T-helper 2 cell (primary cell): ENCODE measurements around the gene MPPED1.

Source experiments
- DNase-seq, 5 experiments: peaks; one replicate each; pipeline versions ENCODE4 v3.0.0 to v3.0.0-alpha.2; 2012 to 2022

The MPPED1 gene

DNA sequence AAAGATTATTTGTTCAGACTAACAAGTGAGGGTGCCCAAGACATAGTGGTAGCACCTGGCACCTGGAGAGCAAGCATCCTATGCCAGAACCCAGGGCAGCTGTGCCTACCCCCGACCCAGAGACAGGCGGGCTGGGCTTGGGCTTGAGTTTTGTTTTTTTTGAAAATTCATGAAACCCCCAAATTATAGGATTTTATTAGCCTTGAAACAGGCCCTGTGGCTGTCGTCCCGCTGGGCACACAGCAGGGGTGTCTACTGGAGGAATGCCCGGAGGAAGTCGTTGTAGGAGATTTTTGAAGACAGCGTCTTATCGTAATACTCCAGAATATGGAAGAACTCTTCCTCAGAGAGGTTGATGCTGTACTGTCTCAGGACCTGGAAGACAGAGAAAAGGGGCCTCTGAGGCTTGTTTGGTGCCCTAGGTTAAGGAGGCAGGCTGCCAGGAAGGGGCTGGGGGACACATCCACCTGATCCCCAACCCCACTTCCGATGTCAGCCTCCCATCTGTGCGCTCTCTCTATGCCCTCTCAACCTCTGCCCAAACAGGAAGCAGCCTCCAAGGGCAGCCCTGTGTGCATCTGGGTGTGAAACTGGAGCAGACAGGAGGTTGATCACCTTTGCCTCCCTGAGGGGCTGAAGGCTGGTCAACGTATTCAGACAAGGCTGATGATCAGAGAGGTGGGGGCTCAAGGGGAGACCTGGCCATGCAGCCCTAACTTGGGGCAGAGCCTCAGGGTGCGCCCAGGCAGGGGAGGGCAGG lies 117.0 kb downstream of the MPPED1 start:
- no peak for DNase-seq

GRCh38 chr22:43529461-43529860 lies 117.6 kb downstream of the MPPED1 start:
- DNase-seq: no peak

GRCh38 chr22:43529934-43530333 lies 118.1 kb downstream of the MPPED1 start:
- DNase-seq: no peak

- DNase-seq: no peak
Measured at GRCh38 chr22:43530349-43531201, 118.8 kb downstream of the MPPED1 start.

GRCh38 chr22:43531651-43532050 lies 119.8 kb downstream of the MPPED1 start:
- no peak for DNase-seq

DNA sequence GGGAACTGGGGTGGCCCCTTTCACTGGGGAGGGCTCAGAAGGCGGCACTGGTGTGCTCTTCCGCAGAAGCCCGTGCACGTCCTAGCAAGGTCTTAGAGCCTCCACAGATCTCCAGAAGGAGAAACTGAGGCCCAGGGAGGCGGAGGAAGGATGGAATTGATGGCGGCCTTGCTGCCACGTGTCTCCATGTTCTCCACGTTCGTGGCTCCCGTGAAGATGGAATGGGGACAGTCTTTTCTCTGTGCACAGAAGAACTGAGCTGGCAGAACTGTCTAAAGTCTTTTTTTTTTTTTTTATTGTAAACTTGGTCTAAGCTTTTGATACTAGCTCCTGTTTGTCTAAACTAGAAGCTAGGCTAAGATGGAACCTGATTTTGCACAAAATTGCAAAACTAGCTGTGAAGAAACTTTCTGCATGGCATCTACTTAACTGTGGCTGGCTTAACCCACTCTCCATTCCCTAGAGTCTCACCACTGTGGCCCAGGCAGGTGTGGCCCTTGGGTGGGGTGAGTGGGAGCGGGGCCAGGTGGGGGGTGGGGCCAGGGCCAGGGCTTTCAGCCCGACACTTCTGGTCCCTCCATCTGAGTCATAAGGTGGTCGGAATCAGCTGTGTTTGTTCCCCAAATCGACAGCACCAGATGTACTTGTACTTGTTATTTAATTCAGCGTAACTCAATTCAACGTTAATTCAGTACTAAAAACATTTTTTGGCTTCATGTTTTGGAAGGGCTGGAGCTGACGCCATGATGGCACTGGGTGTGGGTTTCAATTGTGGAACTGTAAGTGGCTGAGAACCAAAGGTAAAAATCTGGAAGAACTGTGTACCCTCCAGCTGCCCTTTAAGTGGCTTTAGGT lies 120.7 kb downstream of the MPPED1 start:
- DNase-seq: no peak

GRCh38 chr22:43533156-43533530 lies 121.3 kb downstream of the MPPED1 start:
- no peak for DNase-seq

DNA sequence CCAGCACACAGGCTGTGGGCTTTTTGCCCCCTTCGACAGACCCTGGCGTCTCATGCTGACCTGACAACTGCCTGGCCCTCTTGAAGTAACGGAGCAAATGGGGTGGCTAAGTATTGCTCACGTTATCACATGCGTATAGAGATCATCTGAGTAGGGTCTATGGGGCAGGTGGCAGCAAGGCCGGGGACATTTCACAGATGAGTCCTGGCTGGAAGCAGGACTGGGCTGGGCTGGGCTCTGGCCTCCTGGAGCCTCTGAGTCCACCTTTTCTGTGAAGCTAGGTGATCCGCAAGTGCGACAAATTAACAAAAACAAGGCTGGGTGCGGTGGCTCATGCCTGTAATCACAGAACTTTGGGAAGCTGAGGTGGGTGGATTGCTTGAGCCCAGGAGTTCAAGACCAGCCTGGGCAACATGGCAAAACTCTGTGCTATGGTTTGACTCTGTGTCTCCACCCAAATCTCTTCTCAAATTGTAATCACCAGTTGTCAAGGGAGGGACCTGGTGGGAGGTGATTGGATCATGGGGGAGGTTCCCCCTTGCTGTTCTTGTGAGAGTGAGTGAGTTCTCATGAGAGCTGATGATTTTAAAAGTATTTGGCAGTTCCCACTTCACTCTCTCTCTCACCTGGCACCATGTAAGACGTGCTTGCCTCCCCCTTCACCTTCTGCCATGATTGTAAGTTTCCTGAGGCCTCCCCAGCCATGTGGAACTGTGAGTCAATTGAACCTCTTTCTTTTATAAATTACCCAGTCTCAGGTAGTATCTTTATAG lies 122.0 kb downstream of the MPPED1 start:
- no peak for DNase-seq

DNA sequence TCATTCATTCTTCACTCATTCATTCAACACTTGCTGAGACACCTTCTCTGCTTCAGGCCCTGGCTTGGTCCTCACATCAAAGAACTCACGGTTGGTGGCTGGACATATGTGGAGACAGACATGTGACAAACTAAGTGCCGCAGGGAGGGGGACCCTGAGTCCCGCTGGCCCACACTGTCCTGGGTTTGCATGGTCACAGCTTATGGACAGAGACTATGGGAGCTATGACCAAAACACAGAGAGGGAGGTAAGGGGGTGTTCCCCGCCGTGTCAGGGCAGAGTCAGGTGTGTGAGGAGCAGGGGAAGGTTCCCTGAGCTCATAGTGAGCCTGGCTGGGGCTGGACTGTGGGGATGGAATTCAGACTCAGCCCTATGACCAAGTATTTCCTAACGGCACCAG lies 123.1 kb downstream of the MPPED1 start:
- DNase-seq: no peak

DNA sequence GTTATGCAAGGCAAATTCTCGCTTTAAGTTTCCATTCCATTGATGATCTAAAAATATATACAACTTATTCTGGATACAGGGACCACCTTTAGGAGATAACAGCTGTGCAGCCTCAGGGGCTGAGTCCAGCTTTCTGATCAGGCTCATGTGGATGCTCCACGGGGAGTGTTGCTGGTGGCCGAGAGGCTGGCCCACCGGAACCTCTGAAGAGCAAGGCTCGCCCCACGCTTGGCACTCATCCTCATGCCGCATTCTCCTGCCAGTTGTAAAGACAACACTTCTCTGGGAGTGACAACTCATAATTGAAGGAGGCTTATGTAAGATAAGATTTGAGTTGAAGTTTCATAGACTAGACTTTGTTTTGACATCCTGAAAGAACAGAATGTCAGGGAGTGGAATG lies 123.5 kb downstream of the MPPED1 start:
- DNase-seq: no peak

- DNase-seq: no peak
Measured at GRCh38 chr22:43535741-43536140, 123.9 kb downstream of the MPPED1 start.

DNA sequence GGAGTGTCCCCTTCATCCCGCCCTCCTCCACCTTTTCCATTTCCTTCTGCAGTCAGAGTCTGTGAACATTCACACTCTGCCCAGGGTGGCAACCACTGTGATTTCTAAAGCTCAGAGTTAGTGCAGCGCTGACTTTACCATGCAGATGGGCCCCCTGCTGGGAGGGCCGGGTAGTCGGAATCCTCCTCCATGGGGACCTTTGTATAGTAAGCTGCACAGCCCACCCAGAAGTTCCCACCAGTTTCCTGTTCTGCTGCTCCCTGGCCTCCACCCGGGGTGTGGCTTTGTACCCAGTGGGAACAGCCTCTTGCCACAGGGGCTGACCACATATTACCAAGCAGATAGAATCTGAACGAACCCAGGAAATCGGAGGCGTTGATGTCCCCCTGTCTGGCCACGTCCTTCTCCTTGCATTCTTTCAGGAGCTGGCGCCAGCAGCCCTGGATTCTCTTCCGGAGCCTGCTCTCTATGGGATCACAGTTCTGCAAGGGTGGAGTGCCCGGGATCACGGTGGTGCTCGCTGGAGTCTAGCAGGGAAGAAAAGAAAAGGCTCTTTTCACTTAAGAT lies 125.3 kb downstream of the MPPED1 start:
- no peak for DNase-seq

GRCh38 chr22:43539572-43540528 lies 128.0 kb downstream of the MPPED1 start:
- no peak for DNase-seq

DNA sequence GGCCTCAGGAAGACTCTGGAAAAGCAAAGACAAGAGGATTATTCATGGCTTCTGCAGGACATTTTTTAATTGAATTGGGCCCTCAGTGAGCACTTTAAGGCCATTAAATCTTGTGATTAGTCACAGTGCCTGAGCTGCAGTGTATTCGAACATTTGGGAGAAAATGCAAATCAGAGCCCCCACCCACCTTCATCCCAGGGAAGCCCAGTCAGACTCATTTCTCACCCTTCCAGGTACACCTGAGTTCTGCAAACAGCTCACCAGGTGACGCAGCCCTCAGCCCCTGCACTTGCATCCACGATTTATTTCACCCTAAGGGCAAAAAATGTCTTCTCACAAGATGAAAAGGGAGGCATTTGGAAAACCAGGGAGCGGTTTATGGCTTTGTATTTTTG lies 128.7 kb downstream of the MPPED1 start:
- DNase-seq: no peak

DNA sequence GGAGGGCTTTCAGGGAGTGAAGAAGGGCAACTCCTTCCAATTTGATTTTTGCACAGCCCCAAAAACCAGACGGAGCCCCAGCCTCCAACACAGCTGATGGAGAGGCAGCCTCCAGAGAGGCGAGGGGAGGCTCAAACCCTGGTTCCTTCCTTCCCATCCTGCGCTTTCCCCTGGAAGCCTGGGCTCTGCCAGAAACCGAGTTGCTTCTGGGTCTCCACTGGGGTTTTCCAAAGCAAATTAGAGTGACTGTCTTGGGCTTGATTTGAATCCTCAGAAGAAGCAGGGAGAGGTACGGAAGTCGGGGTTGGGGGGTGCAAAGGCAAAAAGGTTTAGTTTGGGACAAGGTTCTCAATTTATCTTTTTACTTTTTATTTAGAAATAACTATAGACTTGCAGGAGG lies 129.2 kb downstream of the MPPED1 start:
- no peak for DNase-seq

GRCh38 chr22:43541462-43542407 lies 129.9 kb downstream of the MPPED1 start:
- DNase-seq: no peak

DNA sequence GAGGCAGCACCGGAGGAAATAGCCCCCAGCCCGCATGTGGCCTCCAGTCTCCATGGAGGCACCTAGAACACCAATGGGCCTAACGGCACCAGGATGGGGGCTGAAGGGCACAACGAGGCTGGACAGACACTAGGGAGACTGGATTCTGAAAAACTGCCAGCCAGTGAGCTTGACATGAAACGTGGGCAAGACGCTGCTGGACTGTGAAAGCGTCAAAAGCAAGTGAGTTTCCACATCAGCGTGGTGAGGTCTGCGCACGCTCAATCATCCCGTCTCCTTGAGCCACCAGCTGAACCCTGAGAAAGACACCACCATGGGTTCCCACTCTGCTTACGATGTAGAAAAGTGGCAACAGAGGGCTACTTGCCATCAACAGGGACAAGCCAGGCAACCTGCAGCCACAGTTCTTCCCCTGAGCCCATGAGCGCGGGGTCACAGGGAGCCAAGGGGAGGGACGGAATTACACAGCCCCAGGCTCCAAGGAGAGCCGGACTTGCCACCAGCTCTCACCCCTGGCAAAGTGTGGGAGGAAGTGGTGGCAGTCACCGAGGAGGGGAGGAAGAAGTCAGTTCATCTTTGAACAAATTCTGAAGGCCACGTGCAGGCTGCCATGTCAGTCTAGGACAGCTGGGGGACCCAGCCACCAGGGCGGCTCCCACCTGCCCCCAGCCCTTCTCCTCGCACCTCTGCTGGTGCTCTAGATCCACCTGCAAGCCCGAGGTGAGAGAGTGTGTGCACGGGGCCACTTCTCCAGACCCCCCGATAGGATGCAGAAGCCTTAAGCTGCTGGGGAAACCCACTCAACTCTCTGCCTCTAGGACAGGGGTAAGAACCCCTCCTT lies 131.1 kb downstream of the MPPED1 start:
- DNase-seq: no peak

- no peak for DNase-seq
Measured at GRCh38 chr22:43543522-43544288, 131.9 kb downstream of the MPPED1 start.
